ENCODE measurements around the gene QRICH1.
"Not testable (repeated sequence)": the region's sequence is repeated elsewhere in the genome, so short reads cannot be mapped to it uniquely, and the experiment has no call there.

QRICH1 gene

DNA sequence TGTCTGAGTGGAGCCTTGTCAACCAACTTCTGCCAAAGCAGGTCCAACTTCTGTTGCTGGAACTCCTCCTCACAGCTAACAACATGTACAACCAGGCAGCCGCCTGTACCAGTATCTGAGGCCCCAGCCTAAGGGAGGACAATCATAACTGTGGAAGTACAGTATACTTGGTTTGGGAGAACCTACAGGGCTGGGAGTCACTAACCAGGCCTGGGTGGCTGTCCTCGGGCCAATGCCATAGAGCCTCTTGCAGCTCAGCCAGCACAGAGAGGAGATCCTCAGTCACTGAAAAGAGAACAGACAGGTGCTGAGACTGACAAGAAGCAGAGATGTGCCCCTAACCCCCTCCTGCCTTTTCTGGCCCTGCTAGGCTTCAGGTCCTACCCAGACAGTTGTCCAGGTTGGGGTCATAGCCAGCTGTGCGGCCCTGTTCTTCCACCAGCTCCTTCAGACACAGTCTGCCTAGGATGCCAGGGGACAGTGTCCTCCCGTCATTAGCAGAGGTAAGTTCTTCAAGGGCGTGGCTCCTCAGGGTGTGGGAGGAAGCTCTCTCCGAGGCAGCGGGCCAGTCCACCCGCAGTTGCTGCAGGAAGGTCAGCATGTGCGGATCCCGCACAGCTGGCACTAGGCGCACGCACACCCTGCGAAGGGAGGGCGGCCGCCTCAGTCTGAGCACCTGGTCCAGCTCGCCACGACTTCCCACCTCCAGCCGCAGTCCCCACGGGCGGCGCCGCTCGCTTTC is 76.5 kb downstream of the QRICH1 start:
- DNase-seq (ENCODE audit: low read depth) = no peak

DNA sequence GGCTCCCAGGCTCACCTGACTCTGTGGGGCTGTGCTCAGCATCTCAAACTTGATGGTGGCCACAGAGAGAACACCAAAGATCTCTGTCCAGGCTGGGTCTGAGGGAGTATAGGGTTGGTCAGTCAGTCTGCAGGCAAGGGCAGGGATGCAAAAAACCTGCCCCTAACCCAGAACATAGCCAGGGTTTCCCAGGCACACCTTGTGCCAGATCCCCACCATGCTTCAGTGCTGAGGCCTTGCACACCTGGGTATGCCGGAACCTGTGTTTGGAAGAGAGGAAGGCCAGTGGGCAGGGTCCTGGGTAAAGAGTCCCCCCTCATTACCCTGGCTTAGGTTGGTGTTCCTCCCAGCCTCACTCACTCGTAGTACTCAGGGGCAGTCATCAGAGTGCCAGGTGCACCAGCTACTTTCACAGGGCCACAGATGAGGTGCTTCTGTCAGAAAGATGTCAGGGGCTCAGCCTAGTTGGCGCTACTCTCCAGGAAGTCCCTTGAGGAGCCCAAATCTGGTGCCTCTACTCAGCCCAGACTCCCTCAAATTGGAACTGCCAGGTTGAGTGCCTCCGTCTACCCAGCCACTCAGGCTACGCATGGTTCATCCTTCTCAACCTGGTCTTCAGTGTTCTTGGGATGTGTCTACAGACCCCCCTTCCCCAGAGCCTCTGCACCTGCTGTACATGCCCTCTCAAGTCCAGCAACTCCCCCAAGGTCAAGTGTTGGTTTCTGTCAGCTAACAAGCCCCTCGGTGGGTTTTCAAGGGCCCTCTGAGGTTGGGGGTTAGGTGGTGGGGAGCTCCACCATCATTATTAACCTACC is 77.2 kb downstream of the QRICH1 start:
- no peak for DNase-seq (ENCODE audit: low read depth)

DNA sequence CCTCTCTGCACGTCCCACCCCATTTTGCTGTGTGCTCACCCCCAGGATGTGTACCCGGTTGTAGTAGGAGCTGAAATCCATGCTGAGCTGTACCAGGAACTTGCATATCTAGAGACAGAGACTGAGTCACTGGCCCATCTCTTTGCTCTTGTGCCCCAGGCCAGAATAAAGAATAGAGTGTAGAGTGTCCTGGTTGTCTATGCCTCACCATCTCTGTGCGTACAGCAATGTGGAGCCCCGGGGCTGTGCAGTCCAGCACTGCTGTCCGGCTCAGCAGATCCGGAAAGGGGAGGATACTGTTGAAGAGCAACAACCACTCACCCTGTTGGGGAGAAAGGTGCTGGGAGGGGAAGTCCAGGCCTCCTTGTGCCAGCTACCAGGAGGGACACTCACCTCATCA is 78.1 kb downstream of the QRICH1 start:
- DNase-seq (ENCODE audit: low read depth) = no peak

DNA sequence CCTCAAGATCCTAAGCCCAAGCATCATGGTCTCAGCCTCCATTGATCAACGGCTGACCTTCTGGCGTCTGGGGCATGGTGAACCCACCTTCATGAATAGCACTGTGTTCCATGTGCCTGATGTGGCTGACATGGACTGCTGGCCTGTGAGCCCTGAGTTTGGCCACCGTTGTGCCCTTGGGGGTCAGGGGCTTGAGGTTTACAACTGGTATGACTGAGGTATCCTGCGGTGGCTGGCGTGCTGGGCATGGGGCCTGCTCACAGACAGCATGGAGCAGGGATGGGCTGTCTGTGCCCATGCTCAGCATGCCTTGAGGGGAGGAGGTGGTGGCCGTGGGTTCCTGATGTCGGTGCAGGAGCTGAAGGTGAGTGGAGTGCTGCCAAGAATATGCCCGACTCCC is 78.8 kb downstream of the QRICH1 start:
- DNase-seq (ENCODE audit: low read depth) = no peak

DNA sequence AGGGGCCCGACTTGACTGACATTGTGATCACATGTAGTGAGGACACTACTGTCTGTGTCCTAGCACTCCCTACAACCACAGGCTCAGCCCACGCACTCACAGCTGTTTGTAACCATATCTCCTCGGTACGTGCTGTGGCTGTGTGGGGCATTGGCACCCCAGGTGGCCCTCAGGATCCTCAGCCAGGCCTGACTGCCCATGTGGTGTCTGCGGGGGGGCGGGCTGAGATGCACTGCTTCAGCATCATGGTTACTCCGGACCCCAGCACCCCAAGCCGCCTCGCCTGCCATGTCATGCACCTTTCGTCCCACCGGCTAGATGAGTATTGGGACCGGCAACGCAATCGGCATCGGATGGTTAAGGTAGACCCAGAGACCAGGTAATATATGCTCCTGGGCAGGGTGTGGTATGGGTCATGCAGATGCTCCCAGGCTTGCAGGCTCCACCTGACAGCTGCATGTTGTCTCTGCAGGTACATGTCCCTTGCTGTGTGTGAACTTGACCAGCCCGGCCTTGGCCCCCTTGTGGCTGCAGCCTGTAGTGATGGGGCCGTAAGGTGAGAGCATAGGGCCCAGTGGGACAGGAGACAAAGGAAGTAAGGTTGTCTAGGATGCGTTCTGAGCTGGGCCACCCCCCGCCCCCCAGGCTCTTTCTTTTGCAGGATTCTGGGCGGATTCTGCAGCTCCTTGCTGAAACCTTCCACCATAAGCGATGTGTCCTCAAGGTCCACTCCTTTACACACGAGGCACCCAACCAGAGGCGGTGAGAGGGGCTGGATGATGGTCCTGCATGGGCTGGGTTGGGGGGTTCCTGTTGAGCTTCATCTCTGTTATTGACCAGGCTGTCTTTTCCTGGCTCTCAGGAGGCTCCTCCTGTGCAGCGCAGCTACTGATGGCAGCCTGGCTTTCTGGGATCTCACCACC is 79.9 kb downstream of the QRICH1 start:
- no peak for DNase-seq (ENCODE audit: low read depth)

DNA sequence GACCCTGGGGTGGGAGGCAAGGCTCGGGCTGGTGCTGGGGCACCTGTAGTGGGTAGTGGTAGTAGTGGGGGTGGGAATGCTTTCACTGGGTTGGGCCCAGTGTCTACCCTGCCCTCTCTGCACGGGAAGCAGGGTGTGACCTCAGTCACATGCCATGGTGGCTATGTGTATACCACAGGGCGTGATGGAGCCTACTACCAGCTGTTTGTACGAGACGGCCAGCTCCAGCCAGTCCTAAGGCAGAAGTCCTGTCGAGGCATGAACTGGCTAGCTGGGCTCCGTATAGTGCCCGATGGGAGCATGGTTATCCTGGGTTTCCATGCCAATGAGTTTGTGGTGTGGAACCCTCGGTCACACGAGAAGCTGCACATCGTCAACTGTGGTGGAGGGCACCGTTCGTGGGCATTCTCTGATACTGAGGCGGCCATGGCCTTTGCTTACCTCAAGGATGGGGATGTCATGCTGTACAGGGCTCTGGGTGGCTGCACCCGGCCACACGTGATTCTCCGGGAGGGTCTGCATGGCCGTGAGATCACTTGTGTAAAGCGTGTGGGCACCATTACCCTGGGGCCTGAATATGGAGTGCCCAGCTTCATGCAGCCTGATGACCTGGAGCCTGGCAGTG is 80.6 kb downstream of the QRICH1 start:
- DNase-seq (ENCODE audit: low read depth) = no peak

DNA sequence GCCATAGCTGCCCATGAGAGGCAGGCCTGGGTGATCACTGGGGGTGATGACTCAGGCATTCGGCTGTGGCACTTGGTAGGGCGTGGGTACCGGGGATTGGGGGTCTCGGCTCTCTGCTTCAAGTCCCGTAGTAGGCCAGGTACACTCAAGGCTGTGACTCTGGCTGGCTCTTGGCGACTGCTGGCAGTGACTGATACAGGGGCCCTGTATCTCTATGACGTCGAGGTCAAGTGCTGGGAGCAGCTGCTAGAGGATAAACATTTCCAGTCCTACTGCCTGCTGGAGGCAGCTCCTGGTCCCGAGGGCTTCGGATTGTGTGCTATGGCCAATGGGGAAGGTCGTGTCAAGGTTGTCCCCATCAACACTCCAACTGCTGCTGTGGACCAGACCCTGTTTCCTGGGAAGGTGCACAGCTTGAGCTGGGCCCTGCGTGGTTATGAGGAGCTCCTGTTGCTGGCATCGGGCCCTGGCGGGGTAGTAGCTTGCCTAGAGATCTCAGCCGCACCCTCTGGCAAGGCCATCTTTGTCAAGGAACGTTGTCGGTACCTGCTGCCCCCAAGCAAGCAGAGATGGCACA is 81.3 kb downstream of the QRICH1 start:
- DNase-seq (ENCODE audit: low read depth) = no peak

DNA sequence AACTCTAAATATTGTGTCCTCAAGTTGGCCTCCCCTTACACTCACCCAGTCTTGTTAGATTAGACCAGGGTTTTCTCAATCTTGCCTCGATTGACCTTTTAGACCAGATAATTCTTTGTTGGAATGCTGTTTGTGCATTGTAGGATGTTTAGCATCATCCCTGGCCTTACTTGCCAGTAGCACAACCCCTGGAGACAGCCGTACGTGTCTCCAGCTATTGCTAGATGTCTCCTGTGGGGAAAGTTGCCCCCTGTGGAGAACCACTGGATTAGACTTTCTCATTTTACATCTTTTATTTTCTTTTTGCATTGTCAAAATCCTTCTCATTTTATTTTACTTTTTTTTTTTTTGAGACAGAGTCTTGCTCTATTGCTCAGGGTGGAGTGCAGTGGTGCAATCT is 84.5 kb downstream of the QRICH1 start:
- no peak for DNase-seq (ENCODE audit: low read depth)

DNA sequence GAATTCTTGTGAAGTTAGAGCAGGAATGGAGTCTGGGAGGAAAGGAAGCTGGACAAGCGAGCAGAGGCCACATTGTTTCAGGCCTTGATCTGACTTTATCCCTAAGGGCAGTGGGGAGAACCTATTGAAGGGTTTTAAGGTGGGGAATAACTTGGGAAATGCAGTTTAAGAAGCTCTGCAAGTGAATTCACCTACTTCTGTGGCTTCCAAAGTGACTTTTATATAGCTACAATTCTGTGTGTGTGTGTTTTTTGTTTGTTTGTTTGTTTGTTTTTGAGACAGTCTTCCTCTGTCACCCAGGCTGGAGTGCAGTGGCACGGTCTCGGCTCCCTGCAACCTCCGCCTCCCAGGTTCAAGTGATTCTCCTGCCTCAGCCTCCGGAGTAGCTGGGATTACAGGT is 85.2 kb downstream of the QRICH1 start:
- DNase-seq (ENCODE audit: low read depth) = not testable (repeated sequence)

DNA sequence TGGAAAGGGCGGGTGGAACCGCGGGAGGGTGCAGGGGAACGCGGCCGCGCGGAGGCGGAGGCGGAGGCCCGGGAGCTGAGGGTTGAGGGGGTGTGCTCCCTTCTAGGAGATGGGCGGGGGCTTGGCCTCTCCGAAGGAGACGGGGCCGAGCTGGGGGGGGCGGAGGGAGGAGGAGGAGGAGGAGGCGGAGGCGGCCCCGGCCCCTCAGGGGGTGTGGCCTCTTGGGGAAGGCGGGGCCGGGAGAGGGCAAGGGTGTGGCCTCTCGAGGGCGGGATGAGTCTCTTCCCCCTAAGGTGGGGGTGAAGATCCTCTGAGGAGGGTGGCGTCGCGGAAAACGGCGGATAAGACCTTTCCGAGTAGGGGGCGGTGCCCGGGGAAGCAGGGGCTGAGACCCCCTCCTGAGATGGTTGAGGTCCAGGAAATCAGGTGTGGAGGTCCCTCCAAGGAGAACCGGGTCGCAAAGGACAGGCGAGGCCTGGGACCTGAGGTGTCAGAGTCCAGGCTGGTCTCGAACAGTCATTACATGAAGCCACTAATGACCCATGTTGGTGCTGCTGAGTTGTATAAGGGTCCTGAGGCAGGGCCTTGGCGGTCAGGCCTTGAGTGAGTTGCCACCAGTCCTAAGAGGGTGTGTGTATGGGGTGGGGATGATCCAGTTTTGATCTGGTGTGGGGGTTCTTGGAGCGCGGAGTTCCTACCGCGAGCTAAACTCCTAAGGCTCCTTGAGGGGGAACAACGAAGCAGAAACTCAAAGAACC is 85.9 kb downstream of the QRICH1 start:
- DNase-seq (ENCODE audit: low read depth) = peak; percentile 80

DNA sequence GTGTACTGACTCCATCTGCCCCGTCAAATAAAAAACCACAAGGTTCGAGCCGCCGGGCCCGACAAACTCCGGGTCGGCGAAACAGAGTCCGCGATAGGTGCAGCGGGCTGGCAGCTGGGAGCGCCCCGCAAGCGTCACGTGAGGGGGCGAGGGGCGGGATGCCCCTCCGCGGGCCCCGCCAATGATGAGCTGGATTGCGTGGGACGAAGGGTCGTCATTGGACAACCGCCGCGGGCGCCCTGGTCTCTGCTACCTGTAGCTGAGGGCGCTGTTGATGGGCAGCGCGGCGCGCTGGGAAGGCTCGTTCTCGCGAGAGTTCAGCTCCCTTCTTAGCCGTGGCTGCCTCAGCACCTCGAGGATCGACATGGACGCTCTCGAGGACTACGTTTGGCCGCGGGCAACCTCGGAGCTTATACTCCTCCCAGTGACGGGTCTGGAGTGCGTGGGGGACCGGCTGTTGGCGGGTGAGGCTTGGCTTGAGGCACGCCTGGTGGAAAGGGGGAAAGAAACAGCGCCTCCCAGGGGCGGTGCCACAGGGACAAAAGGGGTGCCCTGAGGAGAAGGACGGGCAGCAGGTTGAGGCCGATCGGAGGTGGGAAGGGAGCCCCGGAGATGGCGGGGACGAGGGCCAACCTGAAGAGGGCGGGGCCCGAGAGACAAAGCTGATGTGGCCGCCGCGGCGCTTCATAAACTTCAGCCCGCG is 86.7 kb downstream of the QRICH1 start, which contains the start of gene WDR6:
Gene WDR6, plus strand, starts transcription at position 324 of the 703 bp plus-strand sequence. Its CDS starts 41 bp downstream, at position 365.
- peak; percentile 95 for DNase-seq (ENCODE audit: low read depth)

DNA sequence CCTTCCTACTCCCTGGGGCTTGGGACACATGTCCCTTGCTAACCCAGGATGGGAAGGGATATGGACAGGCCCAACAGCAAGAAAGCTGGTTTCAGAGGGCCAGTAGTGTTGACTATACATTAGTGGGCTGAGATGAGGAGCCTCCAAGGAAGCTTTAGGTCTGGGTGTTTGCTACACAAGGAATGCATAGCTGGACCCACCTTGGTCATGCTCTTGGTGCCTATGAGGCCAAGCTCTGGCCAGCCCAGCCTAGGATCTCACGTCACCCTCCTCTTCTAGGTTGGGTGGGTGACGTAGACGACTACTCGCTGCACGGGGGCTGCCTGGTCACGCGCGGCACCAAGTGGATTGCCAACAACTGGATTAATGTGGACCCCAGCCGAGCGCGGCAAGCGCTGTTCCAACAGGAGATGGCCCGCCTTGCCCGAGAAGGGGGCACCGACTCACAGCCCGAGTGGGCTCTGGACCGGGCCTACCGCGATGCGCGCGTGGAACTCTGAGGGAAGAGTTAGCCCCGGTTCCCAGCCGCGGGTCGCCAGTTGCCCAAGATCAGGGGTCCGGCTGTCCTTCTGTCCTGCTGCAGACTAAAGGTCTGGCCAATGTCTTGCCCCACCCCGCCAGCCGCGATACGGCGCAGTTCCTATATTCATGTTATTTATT is 87.3 kb downstream of the QRICH1 start:
- no peak for DNase-seq (ENCODE audit: low read depth)

DNA sequence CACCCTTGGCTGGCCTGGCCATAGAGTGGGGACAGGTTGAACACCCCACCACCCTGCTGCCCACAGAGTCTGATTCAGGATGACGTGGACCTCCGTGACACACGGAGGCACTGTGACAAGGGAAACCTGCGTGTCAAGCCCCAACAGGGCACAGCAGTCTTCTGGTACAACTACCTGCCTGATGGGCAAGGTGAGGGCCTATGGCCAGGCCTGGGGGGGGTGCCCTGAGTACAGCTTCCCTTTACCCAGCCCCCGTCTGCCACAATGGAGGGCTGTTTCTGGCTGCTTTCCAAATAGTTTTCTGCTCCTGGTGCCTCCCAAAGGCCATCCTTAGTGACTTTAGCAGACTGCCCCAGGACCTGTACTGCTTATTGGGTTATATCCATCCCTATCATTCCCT is 87.9 kb downstream of the QRICH1 start:
- DNase-seq (ENCODE audit: low read depth) = no peak

DNA sequence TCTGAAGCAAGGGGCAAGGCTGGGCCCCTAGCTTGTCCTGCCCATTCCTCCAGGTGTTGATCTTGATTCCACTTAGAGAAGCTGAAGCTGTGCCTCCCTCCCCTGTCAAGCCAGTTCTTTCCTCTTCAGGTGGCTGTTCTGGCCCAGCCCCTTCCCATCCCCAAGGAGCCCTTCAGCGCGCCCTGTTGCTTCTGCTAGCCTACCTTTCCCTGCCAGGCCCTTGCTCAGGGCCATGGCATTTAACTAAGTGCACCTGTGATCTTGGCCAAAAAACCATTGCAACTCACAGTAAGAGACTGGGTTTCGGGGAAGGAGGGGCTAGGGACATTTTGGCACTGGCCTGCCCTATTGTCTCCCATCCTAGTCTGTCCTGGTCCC is 88.6 kb downstream of the QRICH1 start:
- no peak for DNase-seq (ENCODE audit: low read depth)

DNA sequence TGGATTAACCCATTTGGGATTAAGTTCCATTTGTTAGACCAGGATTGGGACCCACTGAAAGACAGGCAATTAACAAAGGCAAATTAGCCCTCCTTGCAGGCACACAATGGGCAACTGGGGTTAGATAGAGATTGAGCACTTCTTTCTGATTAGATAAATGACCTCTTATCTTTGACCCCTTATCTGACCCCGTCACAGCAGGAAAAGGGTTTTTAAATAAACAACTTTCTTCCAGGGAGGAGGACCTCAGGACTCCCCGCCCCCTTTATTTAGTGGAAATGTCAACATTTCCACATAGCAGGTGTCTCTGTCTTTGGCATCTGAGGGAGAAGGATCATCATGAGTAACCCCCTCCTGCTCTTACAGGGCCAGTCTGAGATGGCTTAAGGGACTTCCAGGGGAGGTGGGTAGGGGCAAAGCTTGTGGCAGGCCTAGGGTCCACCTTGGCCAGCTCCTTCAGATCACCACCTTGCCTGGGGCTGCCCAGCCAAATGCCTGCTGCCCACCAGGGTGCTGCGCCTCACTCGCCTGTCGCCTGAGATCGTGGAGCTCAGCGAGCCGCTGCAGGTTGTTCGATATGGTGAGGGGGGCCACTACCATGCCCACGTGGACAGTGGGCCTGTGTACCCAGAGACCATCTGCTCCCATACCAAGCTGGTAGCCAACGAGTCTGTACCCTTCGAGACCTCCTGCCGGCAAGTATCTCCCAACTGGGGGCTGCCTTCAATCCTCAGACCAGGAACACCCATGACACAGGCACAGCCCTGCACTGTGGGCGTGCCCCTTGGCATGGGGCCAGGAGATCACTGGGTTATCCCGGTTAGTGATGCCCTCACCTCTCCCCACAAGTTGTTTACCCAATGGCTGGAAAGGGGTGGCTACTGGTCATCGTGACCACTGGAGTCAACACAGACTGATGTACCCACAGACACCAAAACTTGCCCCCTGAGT is 89.2 kb downstream of the QRICH1 start:
- no peak for DNase-seq (ENCODE audit: low read depth)

DNA sequence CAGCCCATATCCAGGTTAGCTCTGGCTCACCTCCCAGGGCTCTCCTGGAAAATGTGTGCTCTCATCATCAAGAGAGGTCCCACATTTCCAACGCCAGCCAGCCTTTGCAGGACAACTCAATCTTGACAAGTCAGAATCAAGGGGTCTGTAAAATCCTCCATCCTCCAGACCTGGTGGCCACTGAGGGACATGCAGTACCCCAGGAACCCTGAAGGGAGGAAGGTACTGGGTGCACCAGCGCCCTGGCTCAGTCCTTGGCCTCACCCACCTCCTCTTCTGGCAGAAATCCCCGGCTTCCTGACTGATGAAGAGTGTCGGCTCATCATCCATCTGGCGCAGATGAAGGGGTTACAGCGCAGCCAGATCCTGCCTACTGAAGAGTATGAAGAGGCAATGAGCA is 92.7 kb downstream of the QRICH1 start:
- no peak for DNase-seq (ENCODE audit: low read depth)

DNA sequence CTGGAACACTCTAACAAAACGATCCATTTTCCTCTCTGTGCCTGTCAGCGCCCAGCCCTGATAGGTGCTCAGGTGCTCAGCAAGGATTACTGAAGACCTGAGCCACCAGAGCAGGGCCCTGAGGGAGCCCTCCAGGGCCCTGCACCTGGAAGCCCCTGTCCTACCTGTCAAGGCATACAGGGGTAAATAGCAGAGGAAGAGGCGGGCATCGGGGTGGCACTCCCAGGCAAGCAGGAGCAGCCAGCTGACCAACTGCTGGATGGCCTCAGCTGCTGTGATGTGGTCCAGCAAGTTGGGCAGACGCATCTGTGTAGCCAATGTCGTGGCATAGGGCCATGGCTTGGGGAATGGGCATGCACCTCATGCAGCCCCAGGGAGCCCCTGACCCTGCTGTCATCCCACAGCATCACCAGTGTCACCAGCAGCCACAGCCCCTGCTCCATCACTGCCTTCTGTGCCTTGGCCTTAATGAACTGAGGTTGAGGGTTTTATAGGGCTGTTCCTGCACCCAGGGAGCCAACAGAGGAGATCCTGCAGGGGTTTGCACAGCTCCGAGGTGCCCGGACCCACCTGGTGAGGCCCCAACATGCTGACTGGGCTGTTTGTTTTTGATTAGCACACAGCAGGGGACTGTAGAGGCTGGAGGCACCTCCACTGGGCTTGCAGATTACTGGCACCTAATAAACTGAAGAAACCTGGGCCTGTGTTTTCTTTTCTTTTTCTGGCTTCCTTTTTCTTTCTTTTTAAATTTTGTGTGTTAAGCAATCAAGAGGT is 94.6 kb downstream of the QRICH1 start:
- no peak for DNase-seq (ENCODE audit: low read depth)

Data from activated T-helper 1 cell treated with Interleukin-2 at 50 U/mL for 16 hours (primary cell).